Loucy (cell line): ENCODE data around the gene TMEM163.

Experiments used
- H2AFZ ChIP-seq: fragments of 200-600 bp; sonication (generic); 2 replicates; pipeline ENCODE4 v1.6.0; 2016; ENCODE audit warnings: antibody characterized with exemption, mild to moderate bottlenecking, low read length, moderate library complexity
- H3F3A ChIP-seq: fragments of 200-600 bp; 2 replicates; pipeline ENCODE4 v1.6.0; 2016; ENCODE audit warnings: antibody characterized with exemption, low read depth, mild to moderate bottlenecking
- H3K27me3 ChIP-seq: fragments of 200-600 bp; sonication (generic); 2 replicates; pipeline ENCODE4 v1.6.1; 2014; ENCODE audit warnings: low read length, mild to moderate bottlenecking; ENCODE audit not compliant: insufficient read depth, poor library complexity, severe bottlenecking
- H3K36me3 ChIP-seq: fragments of 200-600 bp; sonication (generic); 2 replicates; pipeline ENCODE4 v1.6.1; 2016; ENCODE audit warnings: low read length; ENCODE audit not compliant: insufficient read depth
- H3K4me1 ChIP-seq: fragments of 200-600 bp; sonication (generic); 2 replicates; pipeline ENCODE4 v1.5.1; 2014; ENCODE audit warnings: low read length, mild to moderate bottlenecking; ENCODE audit not compliant: insufficient read depth, poor library complexity, severe bottlenecking
- H3K4me2 ChIP-seq: fragments of 200-600 bp; sonication (generic); 2 replicates; pipeline ENCODE4 v1.6.0; 2014; ENCODE audit warnings: antibody characterized with exemption, low read length, low read depth, mild to moderate bottlenecking; ENCODE audit not compliant: poor library complexity, severe bottlenecking
- H3K4me3 ChIP-seq: fragments of 200-600 bp; sonication (generic); 2 replicates; pipeline ENCODE4 v1.5.1; 2014; ENCODE audit warnings: low read length, mild to moderate bottlenecking, mixed read lengths; ENCODE audit not compliant: poor library complexity, severe bottlenecking
- H3K79me2 ChIP-seq: fragments of 200-600 bp; sonication (generic); 2 replicates; pipeline ENCODE4 v1.6.1; 2014; ENCODE audit warnings: low read length; ENCODE audit not compliant: insufficient read depth
- H3K9ac ChIP-seq: fragments of 200-600 bp; sonication (generic); 2 replicates; pipeline ENCODE4 v1.6.0; 2014; ENCODE audit warnings: mild to moderate bottlenecking, low read depth, low read length, moderate library complexity; ENCODE audit not compliant: poor library complexity, severe bottlenecking
- H3K9me2 ChIP-seq: fragments of 200-600 bp; sonication (generic); replicated peaks from 2 replicates; pipeline ENCODE4 v1.6.1; 2016; ENCODE audit warnings: low read depth, low read length, mixed read lengths
- H3K9me3 ChIP-seq: fragments of 200-600 bp; sonication (generic); 2 replicates; pipeline ENCODE4 v1.6.1; 2014; ENCODE audit warnings: mild to moderate bottlenecking, antibody characterized with exemption, low read length, low read depth; ENCODE audit not compliant: insufficient read depth
- H4K20me1 ChIP-seq: fragments of 200-600 bp; sonication (generic); 2 replicates; pipeline ENCODE4 v1.6.0; 2014; ENCODE audit warnings: antibody characterized with exemption, low read length, mild to moderate bottlenecking; ENCODE audit not compliant: insufficient read depth, poor library complexity, severe bottlenecking
- EZH2phosphoT487 ChIP-seq: fragments of 200-600 bp; IDR thresholded peaks from 2 replicates; pipeline ENCODE4 v1.6.1; 2018; ENCODE audit warnings: antibody characterized with exemption, mild to moderate bottlenecking, moderate library complexity, borderline replicate concordance
- TF ChIP-seq, protein P1 (sequence below): fragments of 200-600 bp; sonication (generic); conservative IDR thresholded peaks from 2 replicates; pipeline ENCODE4 v1.5.1; 2014; ENCODE audit warnings: mild to moderate bottlenecking, antibody characterized with exemption, low read length

TMEM163 gene

DNA sequence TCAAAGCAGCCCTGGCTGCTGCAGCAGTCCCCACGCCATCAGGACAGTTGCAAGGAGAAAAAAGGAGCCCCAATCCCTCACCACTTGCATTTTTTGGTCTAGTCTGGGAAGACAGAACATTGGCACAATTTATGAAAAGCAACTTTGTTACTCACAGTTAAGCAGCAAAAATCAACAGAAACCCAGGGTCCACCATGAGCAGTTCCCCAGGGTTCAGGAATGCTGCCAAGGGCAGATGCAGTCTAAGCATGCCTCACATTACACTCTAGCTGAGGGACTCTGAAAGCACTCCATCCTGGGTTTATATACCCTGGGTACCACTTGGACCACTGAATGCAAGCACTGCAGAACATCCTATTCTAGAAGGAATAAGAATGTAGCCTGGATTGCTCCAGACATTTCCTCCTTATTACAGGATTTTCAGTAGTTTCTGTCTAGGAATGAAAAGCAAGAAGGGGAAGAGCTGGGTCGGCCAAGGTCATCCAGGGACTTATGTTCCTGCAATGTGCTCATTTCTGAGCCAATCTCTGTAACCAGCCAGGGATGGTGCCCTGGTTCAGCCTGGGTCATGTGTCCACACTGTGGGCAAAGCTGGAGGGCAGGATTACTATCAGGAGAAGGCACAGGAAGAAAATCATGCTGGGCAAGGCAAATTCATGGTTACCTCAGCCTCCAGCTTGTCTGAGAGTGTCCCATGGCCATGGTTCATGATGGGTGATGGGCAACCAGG, 19.5 kb upstream of the TMEM163 start:
- Histone ChIP-seq H3K79me2 (no peaks in the 10 kb centered on the region), H3K36me3 (no peaks in the 10 kb centered on the region), H3K4me1 (no peaks in the 10 kb centered on the region), H3K9me2 (no peaks in the 10 kb centered on the region), H3K27me3 (no peaks in the 10 kb centered on the region), H3K9me3 (no peaks in the 10 kb centered on the region), H3K9ac (no peak overlapping the region), H4K20me1 (no peaks in the 10 kb centered on the region), H2AFZ (no peak overlapping the region), H3K4me2 (no peak overlapping the region), H3K4me3 (no peak overlapping the region), H3F3A (no peaks in the 10 kb centered on the region)
- no peak for TF ChIP-seq EZH2phosphoT487
- TF ChIP-seq, protein P1, sequence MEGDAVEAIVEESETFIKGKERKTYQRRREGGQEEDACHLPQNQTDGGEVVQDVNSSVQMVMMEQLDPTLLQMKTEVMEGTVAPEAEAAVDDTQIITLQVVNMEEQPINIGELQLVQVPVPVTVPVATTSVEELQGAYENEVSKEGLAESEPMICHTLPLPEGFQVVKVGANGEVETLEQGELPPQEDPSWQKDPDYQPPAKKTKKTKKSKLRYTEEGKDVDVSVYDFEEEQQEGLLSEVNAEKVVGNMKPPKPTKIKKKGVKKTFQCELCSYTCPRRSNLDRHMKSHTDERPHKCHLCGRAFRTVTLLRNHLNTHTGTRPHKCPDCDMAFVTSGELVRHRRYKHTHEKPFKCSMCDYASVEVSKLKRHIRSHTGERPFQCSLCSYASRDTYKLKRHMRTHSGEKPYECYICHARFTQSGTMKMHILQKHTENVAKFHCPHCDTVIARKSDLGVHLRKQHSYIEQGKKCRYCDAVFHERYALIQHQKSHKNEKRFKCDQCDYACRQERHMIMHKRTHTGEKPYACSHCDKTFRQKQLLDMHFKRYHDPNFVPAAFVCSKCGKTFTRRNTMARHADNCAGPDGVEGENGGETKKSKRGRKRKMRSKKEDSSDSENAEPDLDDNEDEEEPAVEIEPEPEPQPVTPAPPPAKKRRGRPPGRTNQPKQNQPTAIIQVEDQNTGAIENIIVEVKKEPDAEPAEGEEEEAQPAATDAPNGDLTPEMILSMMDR: no peak

DNA sequence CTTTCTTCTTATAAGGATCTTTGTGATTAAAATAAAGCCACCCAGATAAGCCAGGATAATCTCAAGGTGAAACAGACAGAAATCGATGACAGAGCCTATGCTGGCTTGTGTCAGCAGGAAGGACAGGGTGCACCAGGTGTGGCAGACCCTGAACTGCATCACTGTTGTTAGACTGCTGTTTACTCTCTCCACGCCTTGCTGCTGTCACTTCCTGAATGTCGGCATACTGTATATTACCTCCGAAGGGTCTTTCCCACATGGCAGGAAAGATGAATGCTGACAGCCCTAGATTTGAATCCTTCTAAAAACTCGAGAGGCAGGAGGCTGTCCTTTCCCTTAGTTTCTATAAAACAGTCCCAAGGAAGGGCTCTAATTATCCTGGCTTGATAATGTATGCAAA, 18.9 kb upstream of the TMEM163 start:
- Histone ChIP-seq H3K27me3 (no peaks in the 10 kb centered on the region), H3K36me3 (no peaks in the 10 kb centered on the region), H3K9ac (no peak overlapping the region), H3K9me3 (no peaks in the 10 kb centered on the region), H4K20me1 (no peaks in the 10 kb centered on the region), H3F3A (no peaks in the 10 kb centered on the region), H3K4me1 (no peaks in the 10 kb centered on the region), H3K4me2 (no peak overlapping the region), H3K79me2 (no peaks in the 10 kb centered on the region), H3K9me2 (no peaks in the 10 kb centered on the region), H3K4me3 (no peak overlapping the region), H2AFZ (no peak overlapping the region)
- no peak for TF ChIP-seq EZH2phosphoT487
- TF ChIP-seq, protein P1: no peak

DNA sequence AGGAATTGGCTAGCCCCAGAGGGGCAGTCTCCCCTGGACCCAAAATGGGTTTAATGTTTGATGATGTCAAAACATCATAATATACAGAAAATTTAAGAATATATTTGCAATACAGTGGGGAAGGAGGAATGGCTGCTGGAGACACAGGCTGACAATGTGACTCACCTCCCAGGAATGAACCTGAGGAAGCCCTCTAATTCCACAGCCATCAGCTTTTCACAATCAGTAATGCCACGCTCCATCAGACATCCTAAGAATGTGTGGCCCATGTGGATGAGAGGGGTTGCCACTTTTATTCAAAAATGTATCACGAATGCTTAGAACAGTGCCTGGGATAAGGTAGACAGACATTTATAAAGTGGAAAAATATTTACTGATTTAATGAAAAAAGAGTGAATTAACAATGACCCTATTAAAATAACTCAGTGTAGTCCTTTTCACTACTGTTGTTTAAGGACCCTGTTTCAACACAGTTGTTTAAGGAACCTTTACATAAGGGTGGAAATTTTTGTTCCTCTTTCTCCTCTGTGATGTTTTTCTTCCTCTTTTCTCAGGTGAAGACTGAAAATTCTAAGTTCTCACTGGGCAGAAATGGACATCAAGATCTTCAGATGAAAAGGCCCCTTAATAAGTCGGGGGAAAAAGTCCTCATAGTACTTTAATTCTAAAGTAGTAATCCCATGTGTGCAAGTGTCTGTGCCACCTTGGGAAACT, 17.5 kb upstream of the TMEM163 start:
- Histone ChIP-seq H3K36me3 (no peaks in the 10 kb centered on the region), H3K9ac (no peak overlapping the region), H3K4me2 (no peak overlapping the region), H4K20me1 (no peaks in the 10 kb centered on the region), H3K9me3 (no peaks in the 10 kb centered on the region), H3K4me1 (no peaks in the 10 kb centered on the region), H3K9me2 (no peaks in the 10 kb centered on the region), H3K79me2 (no peaks in the 10 kb centered on the region), H3F3A (no peaks in the 10 kb centered on the region), H3K4me3 (no peak overlapping the region), H3K27me3 (no peaks in the 10 kb centered on the region), H2AFZ (no peak overlapping the region)
- TF ChIP-seq, protein P1: no peak
- no peak for TF ChIP-seq EZH2phosphoT487
